Esophagus squamous epithelium (tissue), 5 donors: Measurements from ENCODE around the gene RGS17. TPM values are rescaled to one million over a fixed set of nuclear protein-coding genes. Genes with fewer than 3 reads are reported as not detected.
"Not testable (repeated sequence)": the region's sequence is repeated elsewhere in the genome, so short reads cannot be mapped to it uniquely, and the experiment has no call there.

ENCODE experiments used
- DNase-seq: peaks from one replicate; lab custom pipeline; 2025; lab: John Stamatoyannopoulos, UW
- H3K27ac ChIP-seq, 4 donors: fragments of 200-600 bp; sonication (generic); one replicate each; pipeline ENCODE4 v1.5.1; 2016 to 2019; ENCODE audit warnings: mild to moderate bottlenecking in 1 of 4
- H3K27me3 ChIP-seq, 4 donors: fragments of 200-600 bp; sonication (generic); 1 replicate in 3 of 4; 2 replicates in 1 of 4; pipeline versions ENCODE4 v1.5.1 to v1.6.0; 2017 to 2021; ENCODE audit warnings: antibody characterized with exemption in 1 of 4
- H3K36me3 ChIP-seq, 3 donors: fragments of 200-600 bp; sonication (generic); one replicate each; pipeline ENCODE4 v1.5.1; 2016 to 2019
- H3K4me1 ChIP-seq, 3 donors: fragments of 200-600 bp; sonication (generic); one replicate each; pipeline ENCODE4 v1.5.1; 2017 to 2019
- H3K4me3 ChIP-seq, 4 donors: fragments of 200-600 bp; sonication (generic); 1 replicate in 3 of 4; 2 replicates in 1 of 4; pipeline ENCODE4 v1.5.1; 2016 to 2019; ENCODE audit warnings: mild to moderate bottlenecking in 2 of 4, moderate library complexity in 1 of 4
- H3K9me3 ChIP-seq, 3 donors: fragments of 200-600 bp; sonication (generic); one replicate each; pipeline ENCODE4 v1.5.1; 2016 to 2019
- POLR2A ChIP-seq, 4 donors: fragments of 450-650 bp; IDR thresholded peaks; one replicate each; pipeline ENCODE4 v1.6.1; 2017; ENCODE audit warnings: antibody characterized with exemption in 4 of 4, mild to moderate bottlenecking in 4 of 4, moderate library complexity in 3 of 4
- WGBS, 2 donors: methylation state at CpG; one replicate each; pipeline ENCODE4 v1.1.5; 2018; 5-methylcytosine and 5-hydroxymethylcytosine counted together
- intact Hi-C: fragments of 100-400 bp; cut with DNase I; formaldehyde crosslinking; loops from one replicate; pipeline ENCODE4 v1.15.0; 2022
- total RNA-seq, 4 donors: library from RNA; depleted of rRNA; stranded (reverse); fragments of >200 nt; gene quantifications; one replicate each; pipeline ENCODE4 v1.1.0, GENCODE V29; 2016
- TF ChIP-seq, protein P1 (sequence below), 6 experiments: fragments of 450-650 bp in 4 of 6; fragments of 200-600 bp in 2 of 6; sonication (generic) in 2 of 6; IDR thresholded peaks; one replicate each; pipeline ENCODE4 v1.5.1; 2016 to 2019; ENCODE audit warnings: antibody characterized with exemption in 6 of 6, mild to moderate bottlenecking in 4 of 6, moderate library complexity in 4 of 6
- donor health status: DM: yes; HTN: yes; CAD: no.

The RGS17 gene
- total RNA-seq, 4 donors from 2014 or later, result 0.19 to 1.8 (median 0.48) TPM

DNA sequence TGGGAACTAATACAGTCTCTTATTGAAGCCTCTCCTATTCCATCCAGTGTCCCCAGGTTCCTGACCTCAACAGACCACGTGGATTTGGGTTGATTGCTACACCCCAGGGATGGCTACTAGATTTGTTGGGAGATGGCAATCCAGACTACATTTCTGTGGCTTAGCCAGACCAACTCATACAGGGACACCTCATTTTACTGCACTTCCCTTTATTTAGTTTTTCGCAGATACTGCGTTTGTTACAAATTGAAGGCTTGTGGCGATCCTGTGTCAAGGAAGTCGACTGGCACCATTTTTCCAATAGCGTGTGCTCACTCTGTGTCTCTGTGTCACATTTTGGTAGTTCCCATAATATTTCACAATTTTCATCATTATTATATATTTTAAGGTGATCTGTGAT lies 118.2 kb downstream of the RGS17 start:
- no peaks in the 10 kb centered on the region for H3K9me3 ChIP-seq
- intact Hi-C loops, result loop anchor here (10.0 kb wide), 1 partner anchor 58 kb away; no protein-coding TSS in a partner anchor
- no peak overlapping the region for H3K4me3 ChIP-seq
- WGBS, 2 donors, result 76% methylated on average over 6 of the region's 6 CpGs
- no peak overlapping the region for H3K27ac ChIP-seq
- no peaks in the 10 kb centered on the region for H3K27me3 ChIP-seq
- no peaks in the 10 kb centered on the region for H3K4me1 ChIP-seq
- DNase-seq, result no peak
- no peaks in the 10 kb centered on the region for H3K36me3 ChIP-seq
- no peak for TF ChIP-seq POLR2A (IDR thresholded peaks at IDR 0.05)
- TF ChIP-seq, protein P1, sequence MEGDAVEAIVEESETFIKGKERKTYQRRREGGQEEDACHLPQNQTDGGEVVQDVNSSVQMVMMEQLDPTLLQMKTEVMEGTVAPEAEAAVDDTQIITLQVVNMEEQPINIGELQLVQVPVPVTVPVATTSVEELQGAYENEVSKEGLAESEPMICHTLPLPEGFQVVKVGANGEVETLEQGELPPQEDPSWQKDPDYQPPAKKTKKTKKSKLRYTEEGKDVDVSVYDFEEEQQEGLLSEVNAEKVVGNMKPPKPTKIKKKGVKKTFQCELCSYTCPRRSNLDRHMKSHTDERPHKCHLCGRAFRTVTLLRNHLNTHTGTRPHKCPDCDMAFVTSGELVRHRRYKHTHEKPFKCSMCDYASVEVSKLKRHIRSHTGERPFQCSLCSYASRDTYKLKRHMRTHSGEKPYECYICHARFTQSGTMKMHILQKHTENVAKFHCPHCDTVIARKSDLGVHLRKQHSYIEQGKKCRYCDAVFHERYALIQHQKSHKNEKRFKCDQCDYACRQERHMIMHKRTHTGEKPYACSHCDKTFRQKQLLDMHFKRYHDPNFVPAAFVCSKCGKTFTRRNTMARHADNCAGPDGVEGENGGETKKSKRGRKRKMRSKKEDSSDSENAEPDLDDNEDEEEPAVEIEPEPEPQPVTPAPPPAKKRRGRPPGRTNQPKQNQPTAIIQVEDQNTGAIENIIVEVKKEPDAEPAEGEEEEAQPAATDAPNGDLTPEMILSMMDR (IDR thresholded peaks at IDR 0.05), result no peak

DNA sequence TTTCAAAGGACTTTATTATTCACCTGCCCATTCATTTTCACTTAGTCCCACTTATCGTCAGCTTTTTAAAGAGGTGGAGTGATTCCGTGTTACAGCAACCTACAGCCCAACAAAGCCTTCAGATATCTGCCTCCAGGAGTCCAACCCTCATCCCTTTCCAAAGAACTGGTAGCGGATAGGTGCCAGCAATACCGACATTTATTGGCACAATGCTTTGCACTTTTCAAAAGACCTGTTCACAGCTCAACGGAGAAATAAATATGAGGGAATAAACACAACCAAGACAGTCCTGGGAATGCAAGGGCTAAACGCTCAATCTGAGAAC lies 127.8 kb downstream of the RGS17 start:
- WGBS, 2 donors, result 2 to 3% methylated on average over 6 of the region's 6 CpGs
- Histone ChIP-seq H3K36me3 (peaks cover 0 to 12% (median 0%) of the 10 kb centered on the region in 3 donors), H3K27me3 (no peaks in the 10 kb centered on the region), H3K4me3 (peak overlapping the region; percentile 68 to 83 (median 77)), H3K9me3 (no peaks in the 10 kb centered on the region), H3K27ac (peak overlapping the region; percentile 88 to 93 (median 90)), H3K4me1 (peaks cover 13 to 50% (median 18%) of the 10 kb centered on the region in 3 donors)
- no peak for DNase-seq
- intact Hi-C loops, result no loop called here
- TF ChIP-seq, protein P1 (IDR thresholded peaks at IDR 0.05), result no peak
- TF ChIP-seq POLR2A (IDR thresholded peaks at IDR 0.05), result no peak

DNA sequence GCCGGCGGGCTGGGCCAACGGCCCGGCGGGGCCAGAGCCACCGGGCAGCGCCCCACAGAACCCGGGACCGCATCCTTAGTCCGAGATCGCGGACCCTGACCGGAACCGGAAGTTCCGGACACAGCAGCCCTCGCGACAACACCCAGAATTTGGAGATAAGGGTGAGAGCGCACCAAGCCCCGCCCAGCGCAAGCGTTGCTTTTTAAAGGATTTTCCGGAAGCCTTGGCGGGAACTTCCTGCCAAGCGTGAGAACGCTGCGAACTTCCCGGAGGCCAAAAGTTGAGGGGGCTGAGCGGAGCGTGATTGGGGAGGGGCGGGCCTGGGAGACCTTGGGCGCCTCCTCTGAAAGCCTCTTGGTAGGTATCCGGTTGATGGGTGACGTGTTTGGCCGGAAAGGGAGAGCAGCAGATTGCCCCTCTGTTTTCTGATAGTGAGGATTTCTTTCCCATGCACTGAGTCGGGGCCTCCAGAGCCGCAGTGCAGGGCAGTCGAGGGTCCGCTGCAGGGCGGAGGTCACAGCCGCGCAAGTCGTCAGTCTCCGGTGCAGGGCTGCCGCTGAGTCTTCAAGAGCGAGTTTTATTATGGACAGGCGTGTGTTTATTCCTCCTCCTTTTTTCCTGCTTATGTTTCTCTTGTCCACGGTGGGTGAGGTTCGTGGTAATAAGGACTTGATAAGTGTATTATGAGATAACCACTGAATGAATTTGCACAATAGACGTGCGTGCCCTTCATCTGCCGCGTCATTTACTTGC lies 128.3 kb downstream of the RGS17 start, which contains the start of gene MTRF1L:
Gene MTRF1L (minus strand): TSS at position 97 of the 753 bp plus-strand sequence. CDS start 24 bp downstream, at position 73.
- WGBS, 2 donors, result 0% methylated on average over 24 to 28 of the region's 52 CpGs
- H3K4me3 ChIP-seq, result peak within 1 kb of the TSS; percentile 68 to 83 (median 77)
- intact Hi-C loops, result no loop called here
- no peaks in the 10 kb centered on the region for H3K9me3 ChIP-seq
- H3K27ac ChIP-seq, result peak within 1 kb of the TSS; percentile 88 to 93 (median 90)
- DNase-seq, result peak; percentile 71
- peaks cover 0 to 17% (median 0%) of the 10 kb centered on the region in 3 donors for H3K36me3 ChIP-seq
- peaks cover 13 to 53% (median 18%) of the 10 kb centered on the region in 3 donors for H3K4me1 ChIP-seq
- H3K27me3 ChIP-seq, result no peaks in the 10 kb centered on the region
- TF ChIP-seq, protein P1 (IDR thresholded peaks at IDR 0.05), result peak in 1 of 6 experiments; percentile 35
- TF ChIP-seq POLR2A (IDR thresholded peaks at IDR 0.05), result peak in 3 of 4 donors; percentile 37 to 80 (median 65)

DNA sequence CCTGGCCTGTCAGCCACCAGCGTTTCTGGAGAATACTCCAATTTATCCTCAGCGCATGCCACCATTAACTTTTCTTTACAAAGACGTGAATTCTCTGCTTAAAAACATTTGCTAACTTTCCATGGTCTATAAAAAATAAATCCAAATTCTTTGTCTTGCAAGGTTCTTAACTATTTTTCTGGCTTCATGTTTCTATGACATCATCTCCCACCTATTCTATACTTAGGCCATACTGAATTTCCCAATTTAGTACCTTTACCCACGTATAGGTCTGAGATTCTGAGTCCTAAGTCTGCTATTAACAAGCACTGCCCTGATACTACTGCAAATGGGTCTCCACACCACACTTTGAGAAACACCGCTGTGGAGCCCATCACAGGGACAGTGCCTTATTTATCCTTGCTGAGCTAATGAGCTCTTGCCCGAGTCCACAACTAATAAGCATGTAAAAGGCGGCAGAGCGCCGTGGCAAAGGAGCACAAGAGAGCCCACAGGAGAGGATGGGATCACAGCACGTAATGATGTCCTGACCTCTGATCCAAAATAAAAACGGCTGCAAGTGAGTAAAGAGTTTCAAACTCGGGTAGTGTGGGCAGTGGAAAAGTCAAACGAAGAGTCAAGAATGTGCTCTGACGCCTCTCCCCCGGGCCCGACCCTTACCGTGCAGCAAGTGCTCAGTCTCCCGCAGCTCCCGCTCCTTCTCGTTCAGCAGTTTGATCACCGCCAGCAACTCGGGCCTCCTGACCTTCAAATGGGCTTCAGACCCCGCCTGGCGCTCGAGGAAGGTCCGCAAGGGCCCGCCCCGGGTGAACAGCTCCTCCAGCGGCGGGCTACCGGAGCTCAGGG lies 129.1 kb downstream of the RGS17 start:
- peak overlapping the region; percentile 68 to 83 (median 77) for H3K4me3 ChIP-seq
- peak overlapping the region; percentile 88 to 93 (median 90) for H3K27ac ChIP-seq
- no peaks in the 10 kb centered on the region for H3K9me3 ChIP-seq
- no peak for DNase-seq
- TF ChIP-seq, protein P1 (IDR thresholded peaks at IDR 0.05), result no peak
- TF ChIP-seq POLR2A (IDR thresholded peaks at IDR 0.05), result no peak
- peaks cover 13 to 53% (median 18%) of the 10 kb centered on the region in 3 donors for H3K4me1 ChIP-seq
- H3K36me3 ChIP-seq, result peaks cover 0 to 25% (median 2%) of the 10 kb centered on the region in 3 donors
- 5 to 7% methylated on average over 9 to 19 of the region's 31 CpGs for WGBS, 2 donors
- intact Hi-C loops, result no loop called here
- no peaks in the 10 kb centered on the region for H3K27me3 ChIP-seq

DNA sequence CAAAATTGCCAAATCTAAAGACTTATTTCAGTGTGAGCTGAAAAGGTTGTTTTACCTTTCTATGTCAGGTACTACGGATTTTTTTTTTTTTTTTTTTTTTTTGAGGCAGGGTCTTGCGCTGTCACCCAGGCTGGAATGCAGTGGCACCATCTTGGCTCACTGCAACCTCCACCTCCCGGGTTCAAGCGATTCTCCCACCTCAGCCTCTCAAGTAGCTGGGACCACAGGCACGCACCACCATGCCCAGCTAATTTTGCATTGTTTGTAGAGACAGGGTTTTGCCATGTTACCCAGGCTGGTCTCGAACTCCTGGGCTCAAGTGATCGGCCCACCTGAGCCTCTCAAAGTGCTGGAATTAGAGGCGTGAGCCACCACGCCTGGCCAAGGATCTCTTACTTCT lies 130.3 kb downstream of the RGS17 start:
- intact Hi-C loops, H3K9me3 ChIP-seq, H3K27me3 ChIP-seq, DNase-seq: not testable (repeated sequence)
- Histone ChIP-seq H3K4me1 (peaks cover 13 to 53% (median 18%) of the 10 kb centered on the region in 3 donors), H3K27ac (peak overlapping the region in 1 of 4 donors; percentile 9), H3K36me3 (peaks cover 0 to 37% (median 4%) of the 10 kb centered on the region in 3 donors), H3K4me3 (peak overlapping the region in 1 of 4 donors; percentile 3)
- 88 to 94% methylated on average over 7 to 8 of the region's 9 CpGs for WGBS, 2 donors
